ENCODE data around the gene WNK2.

GRCh38 chr9:93203718-93204469 lies 20.0 kb downstream of the WNK2 start:
- TF ChIP-seq CTCF (conservative IDR thresholded peaks at IDR 0.05 in 1 of 2, IDR thresholded peaks at IDR 0.05 in 1 of 2; ENCODE audit: extremely low read depth in 1 of 2, insufficient read depth in 1 of 2, low read depth in 1 of 2, low read length in 2 of 2) (no peak), EZH2 (IDR thresholded peaks at IDR 0.05; ENCODE audit: borderline replicate concordance, low read length) (no peak)

Measured in mammary epithelial cell (primary cell).